ENCODE measurements around the gene DMPK.

Gene DMPK

DNA sequence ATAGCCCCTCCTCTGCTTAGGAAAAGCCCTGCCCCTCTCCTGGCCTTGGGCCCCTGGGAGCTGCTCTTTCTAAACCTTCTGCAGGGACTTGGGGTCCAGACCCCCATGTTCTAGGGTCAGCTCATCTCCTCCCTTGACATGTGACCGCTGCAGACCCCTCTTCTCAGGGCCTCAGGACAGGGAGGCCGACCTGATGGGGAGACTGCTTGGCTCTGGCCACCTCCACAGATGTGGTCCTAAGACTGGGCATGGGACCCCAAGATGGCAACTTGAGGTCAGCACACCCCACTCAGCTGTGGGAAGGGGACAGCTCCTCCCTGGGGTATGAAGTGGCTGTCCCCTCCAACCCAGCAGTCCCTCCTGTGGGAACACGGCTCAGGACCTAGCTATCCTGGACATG is 9.4 kb downstream of the DMPK start:
- DNase-seq (ENCODE audit: low read depth) = no peak
- TF ChIP-seq, protein P1, sequence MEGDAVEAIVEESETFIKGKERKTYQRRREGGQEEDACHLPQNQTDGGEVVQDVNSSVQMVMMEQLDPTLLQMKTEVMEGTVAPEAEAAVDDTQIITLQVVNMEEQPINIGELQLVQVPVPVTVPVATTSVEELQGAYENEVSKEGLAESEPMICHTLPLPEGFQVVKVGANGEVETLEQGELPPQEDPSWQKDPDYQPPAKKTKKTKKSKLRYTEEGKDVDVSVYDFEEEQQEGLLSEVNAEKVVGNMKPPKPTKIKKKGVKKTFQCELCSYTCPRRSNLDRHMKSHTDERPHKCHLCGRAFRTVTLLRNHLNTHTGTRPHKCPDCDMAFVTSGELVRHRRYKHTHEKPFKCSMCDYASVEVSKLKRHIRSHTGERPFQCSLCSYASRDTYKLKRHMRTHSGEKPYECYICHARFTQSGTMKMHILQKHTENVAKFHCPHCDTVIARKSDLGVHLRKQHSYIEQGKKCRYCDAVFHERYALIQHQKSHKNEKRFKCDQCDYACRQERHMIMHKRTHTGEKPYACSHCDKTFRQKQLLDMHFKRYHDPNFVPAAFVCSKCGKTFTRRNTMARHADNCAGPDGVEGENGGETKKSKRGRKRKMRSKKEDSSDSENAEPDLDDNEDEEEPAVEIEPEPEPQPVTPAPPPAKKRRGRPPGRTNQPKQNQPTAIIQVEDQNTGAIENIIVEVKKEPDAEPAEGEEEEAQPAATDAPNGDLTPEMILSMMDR (IDR thresholded peaks at IDR 0.05; ENCODE audit: low read depth, low read length, missing control alignments) = no peak
- H3K4me3 ChIP-seq (ENCODE audit: low read depth, low read length) = no peak overlapping the region

DNA sequence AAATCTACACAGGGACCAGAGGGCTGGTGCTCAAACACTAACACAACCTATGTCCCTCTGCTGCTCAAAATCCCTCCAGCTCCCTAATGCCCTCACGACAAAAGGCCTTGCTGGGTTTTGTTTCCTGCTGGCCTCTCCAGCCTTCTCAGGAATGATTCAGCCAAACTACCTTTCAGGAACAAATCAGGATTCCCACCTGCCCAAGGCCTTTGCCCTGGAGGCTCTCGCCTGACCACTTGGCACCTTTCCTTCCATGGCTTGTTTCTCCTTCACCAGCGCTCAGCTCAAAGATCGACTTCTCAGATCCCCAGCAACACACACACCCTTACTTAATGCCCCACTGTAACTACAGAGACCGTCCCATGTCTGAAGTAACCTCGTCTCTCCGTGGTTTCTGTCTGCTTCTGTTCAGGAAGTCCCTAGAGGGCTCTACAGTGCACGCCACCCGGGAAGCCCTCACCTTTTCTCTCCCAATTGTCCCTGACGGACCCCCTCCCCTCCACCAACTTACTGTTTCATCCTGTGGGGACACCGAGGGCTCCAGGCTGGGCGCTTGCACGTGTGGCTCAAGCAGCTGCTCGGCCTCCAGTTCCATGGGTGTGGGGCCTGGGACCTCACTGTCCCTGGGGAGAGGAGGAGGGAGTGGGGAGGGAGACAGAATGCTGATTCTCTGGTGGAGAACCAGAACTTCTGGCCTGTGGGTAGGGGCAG is 10.0 kb downstream of the DMPK start:
- DNase-seq (ENCODE audit: low read depth) = no peak
- H3K4me3 ChIP-seq (ENCODE audit: low read depth, low read length) = no peak overlapping the region
- TF ChIP-seq, protein P1 (IDR thresholded peaks at IDR 0.05; ENCODE audit: low read depth, low read length, missing control alignments) = no peak

DNA sequence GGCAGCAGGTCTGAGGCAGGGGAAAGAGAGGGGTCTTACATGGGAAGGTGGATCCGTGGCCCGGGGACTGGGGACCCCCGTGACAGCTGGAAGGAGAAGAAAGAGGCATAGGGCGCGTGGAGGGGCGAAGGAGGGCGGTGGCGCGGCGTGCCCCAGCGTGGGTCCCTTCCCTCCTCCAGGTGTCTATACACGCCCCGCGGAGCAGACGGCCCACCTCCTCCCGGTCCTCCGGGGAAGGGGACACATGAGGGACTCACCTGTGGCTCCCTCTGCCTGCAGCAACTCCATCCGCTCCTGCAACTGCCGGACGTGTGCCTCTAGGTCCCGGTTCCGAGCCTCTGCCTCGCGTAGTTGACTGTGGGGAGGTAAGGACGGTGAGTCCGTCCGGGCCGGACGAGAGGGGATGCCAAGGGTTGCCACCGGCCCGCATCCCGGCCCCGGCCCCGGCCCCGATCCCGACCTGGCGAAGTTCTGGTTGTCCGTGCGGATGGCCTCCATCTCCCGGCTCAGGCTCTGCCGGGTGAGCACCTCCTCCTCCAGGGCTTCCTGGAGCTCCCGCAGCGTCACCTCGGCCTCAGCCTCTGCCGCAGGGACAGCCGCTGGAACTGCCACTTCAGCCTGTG is 10.9 kb downstream of the DMPK start:
- TF ChIP-seq, protein P1 (IDR thresholded peaks at IDR 0.05; ENCODE audit: low read depth, low read length, missing control alignments) = no peak
- no peak for DNase-seq (ENCODE audit: low read depth)
- no peak overlapping the region for H3K4me3 ChIP-seq (ENCODE audit: low read depth, low read length)

DNA sequence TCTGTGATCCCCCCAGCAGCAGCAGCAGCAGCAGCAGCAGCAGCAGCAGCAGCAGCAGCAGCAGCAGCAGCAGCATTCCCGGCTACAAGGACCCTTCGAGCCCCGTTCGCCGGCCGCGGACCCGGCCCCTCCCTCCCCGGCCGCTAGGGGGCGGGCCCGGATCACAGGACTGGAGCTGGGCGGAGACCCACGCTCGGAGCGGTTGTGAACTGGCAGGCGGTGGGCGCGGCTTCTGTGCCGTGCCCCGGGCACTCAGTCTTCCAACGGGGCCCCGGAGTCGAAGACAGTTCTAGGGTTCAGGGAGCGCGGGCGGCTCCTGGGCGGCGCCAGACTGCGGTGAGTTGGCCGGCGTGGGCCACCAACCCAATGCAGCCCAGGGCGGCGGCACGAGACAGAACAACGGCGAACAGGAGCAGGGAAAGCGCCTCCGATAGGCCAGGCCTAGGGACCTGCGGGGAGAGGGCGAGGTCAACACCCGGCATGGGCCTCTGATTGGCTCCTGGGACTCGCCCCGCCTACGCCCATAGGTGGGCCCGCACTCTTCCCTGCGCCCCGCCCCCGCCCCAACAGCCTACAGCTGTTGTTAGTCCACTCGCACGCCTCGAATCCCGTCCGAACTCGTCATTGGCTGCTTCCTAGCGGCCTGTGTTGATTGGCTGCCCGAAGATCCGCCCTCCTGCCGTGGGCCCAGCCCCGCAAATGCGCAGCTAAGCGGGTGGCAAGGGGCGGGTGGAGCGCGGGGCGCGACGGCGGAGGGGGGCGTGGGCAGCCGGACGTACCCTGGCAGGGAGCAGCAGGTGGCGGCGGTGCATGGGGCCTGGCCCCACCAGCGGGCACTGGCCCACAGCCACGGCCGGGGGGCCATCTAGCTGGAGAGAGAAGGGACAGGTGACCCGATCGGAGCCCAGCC is 11.8 kb downstream of the DMPK start:
- peak overlapping the region; percentile 48 for H3K4me3 ChIP-seq (ENCODE audit: low read depth, low read length)
- TF ChIP-seq, protein P1 (IDR thresholded peaks at IDR 0.05; ENCODE audit: low read depth, low read length, missing control alignments) = peak; percentile 81
- peak; percentile 94 for DNase-seq (ENCODE audit: low read depth)

DNA sequence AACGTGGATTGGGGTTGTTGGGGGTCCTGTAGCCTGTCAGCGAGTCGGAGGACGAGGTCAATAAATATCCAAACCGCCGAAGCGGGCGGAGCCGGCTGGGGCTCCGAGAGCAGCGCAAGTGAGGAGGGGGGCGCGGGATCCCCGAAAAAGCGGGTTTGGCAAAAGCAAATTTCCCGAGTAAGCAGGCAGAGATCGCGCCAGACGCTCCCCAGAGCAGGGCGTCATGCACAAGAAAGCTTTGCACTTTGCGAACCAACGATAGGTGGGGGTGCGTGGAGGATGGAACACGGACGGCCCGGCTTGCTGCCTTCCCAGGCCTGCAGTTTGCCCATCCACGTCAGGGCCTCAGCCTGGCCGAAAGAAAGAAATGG is 12.5 kb downstream of the DMPK start:
- TF ChIP-seq, protein P1 (IDR thresholded peaks at IDR 0.05; ENCODE audit: low read depth, low read length, missing control alignments) = no peak
- no peak for DNase-seq (ENCODE audit: low read depth)
- peak overlapping the region; percentile 48 for H3K4me3 ChIP-seq (ENCODE audit: low read depth, low read length)

DNA sequence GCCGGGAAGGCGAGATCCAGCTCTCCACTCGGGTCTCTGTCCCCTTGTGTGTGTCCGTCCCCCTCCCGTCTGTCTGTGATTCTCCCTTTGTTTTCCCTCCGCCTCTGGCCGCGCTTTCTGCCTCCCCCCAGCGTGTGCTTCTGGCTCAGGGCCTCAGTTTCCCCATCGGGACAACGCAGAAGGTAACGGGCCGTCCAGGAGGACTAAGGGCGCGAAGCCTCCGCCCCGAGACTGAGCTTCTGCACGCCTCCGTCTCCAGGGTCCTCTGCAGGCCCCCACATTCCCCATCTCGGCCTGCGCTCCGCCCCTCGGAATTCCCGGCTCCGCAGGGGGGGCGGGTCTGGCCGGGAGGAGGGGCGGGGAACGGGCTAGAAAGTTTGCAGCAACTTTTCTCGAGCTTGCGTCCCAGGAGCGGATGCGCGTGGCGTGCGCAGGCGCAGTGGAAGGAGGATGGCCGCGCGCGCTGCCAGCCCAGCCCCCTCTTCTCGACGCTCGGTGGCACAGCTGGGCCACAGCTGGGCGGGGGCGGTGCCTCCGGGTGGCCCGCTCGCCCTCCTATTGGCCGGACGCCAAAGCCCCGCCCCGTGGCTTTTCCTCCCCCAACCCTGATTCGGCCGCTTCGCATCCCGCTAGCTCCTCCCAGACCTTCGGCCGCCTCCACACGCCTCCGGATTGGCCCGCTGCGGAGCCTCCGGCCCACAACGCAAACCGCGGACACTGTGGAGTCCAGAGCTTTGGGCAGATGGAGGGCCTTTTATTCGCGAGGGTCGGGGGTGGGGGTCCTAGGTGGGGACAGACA is 13.1 kb downstream of the DMPK start, which contains the start of gene SIX5:
TSS of gene SIX5 (minus strand) at position 269 of the 799 bp plus-strand sequence. CDS start 408 bp downstream, outside the sequence.
- peak within 1 kb of the TSS; percentile 65 for H3K4me3 ChIP-seq (ENCODE audit: low read depth, low read length)
- DNase-seq (ENCODE audit: low read depth) = peak; percentile 87
- TF ChIP-seq, protein P1 (IDR thresholded peaks at IDR 0.05; ENCODE audit: low read depth, low read length, missing control alignments) = no peak
